GM11168 (cell line): ENCODE measurements around the gene HYKK.
"Not testable (repeated sequence)": the region's sequence is repeated elsewhere in the genome, so short reads cannot be mapped to it uniquely, and the experiment has no call there.

ENCODE experiments used
- in situ Hi-C: fragments of 300-500 bp; cut with MboI; formaldehyde crosslinking; loops from one replicate; pipeline ENCODE4 v1.12.0; 2022; ENCODE audit warnings: low sequenced_read_pairs; ENCODE audit not compliant: unreplicated experiment

Gene HYKK, protein sequence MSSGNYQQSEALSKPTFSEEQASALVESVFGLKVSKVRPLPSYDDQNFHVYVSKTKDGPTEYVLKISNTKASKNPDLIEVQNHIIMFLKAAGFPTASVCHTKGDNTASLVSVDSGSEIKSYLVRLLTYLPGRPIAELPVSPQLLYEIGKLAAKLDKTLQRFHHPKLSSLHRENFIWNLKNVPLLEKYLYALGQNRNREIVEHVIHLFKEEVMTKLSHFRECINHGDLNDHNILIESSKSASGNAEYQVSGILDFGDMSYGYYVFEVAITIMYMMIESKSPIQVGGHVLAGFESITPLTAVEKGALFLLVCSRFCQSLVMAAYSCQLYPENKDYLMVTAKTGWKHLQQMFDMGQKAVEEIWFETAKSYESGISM

DNA sequence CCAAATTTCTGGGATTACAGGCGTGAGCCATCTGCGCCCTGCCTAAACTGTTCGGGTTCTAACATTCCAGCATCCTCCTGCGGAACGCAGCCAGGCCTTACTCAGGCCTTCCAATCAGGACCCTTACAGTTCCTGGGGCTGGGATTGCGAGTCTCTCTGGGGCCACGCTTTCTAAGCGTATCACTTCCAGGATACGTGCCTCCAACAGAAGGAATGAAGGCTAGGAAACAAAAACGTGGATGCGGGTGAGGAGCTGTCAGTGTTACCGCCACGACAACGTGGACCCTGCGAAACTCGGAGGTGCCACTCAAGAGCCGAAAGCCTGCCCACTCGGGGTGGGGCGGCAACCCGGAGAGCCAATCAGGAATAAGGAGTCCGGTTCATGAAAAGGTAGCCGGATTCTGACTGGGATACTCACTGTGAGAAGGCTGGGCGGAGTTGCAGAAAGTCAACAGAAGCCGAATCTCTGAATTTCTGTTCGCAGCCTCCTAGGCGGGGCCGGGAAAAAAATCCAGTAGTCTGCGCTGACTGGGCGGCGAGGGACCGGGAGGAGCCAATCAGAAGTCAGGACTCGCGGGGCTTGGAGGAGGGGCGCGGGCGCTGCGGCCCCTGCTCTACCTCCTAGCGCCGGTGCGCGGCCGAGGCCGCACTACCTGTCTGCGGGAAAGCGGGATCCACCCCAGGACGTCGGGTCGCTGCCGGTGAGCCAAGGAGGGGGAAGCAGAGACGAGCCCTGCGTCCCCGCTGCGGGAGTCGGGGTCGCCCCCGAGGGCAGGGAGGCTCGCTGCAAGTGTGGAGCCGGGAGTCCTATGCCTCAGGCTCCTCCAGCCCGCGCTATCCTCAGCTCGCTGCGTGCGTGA lies at the start of gene HYKK:
HYKK (plus strand) TSS at position 607 of the 860 bp plus-strand sequence. CDS start 5,512 bp downstream, outside the sequence.
- in situ Hi-C loops: no loop called here

DNA sequence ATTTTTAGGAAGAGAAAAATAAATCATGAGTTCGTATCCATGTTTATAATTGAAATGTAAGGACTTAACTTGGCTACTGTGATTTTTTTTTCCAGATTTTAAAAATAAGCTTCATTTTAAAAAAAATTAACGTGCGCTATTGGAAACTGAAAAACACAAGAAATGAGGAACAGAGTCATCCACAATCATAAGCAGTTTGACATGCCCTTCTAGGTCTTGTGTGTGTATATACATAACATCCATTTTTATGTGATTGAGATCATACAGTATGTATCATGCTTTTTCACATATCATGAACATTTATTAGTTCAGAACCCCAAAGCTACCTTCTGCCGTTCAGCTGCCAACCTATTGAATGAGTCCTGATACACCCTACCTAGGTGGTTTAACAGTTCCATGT lies 46.6 kb upstream of the HYKK start:
- in situ Hi-C loops: no loop called here

DNA sequence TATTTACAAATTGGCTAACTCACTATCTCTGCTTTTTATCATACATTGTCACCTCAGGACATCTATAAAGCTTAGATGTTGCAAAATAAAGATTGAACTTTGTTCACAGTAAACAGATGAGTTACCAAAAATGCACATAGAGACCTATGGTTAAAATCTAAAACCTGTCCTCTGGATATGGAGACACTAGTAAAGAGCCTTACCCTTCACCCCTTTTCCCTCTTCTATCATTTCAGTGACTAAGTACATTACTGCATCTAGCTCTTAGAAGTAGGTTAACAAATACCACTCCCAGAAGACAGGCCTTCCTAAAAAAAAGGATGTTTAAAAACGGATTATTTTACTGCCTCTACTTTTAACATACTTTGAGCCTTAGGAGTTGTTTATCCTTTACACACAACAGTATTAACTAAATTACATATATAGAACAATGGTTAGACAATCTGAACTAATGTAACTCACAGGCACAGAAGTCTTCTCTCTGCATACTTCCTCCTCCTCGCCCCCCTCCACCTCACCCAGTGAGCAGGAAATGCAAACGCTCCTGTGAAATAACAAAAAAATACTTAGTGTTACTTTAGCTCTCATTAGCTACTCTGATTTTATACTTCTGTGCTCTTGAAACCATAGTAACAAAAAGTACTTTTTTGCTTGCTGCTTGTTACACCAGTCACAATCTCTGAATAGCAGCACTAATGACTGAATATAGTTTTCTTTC lies 46.0 kb upstream of the HYKK start:
- in situ Hi-C loops: no loop called here

DNA sequence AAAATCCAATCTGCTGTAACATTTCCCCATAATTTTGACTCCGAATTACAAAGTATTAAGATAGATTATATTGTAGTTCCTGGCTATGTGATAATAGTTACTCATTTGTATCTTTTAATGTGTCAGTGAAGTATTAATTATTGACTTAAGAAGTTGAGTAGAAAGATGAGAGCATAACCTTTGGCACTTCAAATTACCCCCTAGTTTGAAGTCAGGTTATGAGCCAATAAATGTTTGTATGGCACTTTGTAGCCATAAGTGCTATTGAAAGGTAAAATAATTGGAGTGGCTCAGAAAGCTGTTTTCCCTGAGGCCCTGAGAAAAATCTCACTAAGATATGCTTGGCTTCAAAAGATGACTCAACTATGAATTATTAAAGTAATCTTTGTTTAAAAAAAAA lies 38.3 kb upstream of the HYKK start:
- in situ Hi-C loops: no loop called here

DNA sequence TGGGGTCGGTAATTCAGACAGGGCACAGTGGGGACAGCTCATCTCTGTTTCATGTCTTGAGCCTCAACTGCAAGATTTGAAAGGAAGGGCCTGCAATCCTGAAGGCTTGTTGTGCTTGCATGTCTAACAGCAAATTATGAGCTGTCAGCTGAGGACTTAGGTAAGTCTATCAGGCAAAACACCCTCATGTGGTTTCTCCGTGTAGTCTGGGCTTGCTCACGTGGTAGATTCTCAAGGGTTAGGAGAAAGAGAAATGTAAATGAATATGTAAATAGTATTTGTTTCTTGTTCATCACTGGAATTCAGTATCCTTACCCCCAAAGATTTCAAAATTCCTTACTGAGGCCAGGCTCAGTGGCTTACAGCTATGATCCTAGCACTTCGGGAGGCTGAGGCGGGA lies 30.1 kb upstream of the HYKK start:
- in situ Hi-C loops: no loop called here

DNA sequence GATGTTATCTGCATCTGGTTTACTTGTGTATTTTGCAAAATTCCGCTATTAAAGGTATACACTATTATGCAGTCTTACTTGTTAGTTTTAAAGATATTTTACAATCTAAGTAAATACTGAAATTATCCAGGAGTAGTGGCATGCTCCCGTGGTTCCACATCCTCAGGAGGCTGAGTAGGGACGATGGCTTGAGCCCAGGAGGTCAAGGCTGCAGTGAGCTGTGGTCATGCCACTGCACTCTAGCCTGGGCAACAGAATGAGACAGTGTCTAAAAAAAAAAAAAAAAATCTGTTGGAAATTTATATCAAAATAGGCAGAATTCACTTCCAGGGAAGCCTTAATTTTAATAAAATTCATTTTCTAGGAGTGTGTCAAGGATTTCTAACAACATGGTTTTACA lies 27.7 kb upstream of the HYKK start:
- in situ Hi-C loops: no loop called here

DNA sequence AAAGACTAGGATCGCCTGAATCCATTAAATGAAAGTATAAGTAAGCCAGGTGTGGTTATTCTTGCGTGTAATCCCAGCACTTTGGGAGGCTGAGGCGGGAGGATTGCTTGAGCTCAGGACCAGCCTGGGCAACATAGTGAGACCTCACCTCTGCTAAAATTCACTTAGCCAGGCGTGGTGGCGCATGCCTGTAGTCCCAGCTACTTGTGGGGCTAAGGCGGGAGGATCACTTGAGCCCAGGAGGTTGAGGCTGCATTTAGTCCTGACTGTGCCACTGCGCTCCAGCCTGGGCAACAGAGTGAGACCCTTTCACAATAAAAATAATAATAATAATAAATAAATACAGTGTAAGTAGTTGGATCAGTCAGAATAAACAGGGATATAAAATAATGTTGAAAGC lies 25.5 kb upstream of the HYKK start:
- in situ Hi-C loops: no loop called here

DNA sequence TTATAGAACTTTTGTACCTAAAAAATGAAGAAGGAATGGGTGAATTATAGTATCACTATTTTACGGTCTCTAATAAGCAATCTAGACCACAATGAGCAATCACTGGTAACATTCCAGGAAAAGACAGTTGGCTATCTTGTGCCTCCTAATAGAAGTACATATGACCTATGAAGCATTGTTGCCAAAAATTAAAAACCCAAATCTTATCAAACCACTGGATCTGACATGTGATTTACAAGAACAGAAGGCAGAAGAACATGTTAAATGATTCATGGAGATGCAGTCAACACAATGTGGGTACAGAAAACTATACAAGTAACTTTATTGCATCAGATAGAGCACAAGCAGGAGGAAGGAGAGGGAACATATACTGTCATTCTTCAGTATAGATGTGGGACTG lies 14.5 kb upstream of the HYKK start:
- in situ Hi-C loops: no loop called here

DNA sequence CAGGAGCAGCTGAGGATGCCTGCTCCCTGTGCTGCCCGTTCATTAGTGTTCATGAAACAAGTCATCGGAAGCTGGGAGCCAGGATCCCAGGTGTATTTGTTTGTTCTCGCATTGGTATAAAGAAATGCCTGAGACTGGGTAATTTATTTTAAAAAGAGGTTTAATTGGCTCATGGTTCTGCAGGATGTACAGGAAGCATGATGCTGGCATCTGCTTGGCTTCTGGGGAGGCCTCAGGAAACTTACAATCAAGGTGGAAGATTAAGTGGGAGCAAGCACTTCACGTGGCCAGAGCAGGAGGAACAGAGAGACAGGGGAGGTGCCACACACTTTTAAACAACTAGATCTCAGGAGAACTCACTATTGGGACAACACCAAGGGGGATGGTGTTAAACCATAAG lies 5.5 kb upstream of the HYKK start:
- in situ Hi-C loops: no loop called here

DNA sequence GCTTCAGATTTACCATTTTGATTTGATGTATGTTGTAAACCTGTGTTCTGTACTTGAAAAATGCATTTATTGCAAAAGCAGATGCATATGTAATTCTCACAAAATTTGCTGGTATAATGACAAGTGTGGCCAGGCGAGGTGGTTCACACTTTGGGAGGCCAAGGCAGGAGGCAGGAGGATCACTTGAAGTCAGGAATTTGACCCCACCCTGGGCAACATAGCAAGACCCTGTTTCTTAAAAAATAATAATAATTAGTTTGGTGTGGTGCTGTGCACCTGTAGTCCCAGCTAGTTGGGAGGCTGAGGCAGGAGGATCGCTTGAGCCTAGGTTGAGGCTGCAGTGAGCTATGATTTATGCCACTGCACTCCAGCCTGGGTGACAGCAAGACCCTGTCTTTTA lies 4.7 kb upstream of the HYKK start:
- in situ Hi-C loops: no loop called here

DNA sequence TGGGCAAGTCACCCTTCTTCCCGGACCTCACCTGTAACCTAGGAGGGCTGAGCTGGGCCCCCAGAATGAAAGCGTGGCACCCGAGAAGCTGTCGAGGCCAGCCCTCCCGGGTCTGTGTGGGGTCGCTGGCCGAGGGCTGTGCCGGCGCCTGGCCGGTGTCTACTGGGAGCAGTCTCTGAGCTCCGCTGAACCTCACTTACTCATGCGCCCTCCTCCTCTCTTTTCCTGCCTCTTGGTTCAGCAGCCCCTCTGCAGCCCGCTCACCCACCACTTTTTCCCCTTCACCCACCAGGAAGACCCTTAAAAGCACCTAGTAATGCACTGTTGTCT lies 419 bp downstream of the HYKK start:
- in situ Hi-C loops: no loop called here

DNA sequence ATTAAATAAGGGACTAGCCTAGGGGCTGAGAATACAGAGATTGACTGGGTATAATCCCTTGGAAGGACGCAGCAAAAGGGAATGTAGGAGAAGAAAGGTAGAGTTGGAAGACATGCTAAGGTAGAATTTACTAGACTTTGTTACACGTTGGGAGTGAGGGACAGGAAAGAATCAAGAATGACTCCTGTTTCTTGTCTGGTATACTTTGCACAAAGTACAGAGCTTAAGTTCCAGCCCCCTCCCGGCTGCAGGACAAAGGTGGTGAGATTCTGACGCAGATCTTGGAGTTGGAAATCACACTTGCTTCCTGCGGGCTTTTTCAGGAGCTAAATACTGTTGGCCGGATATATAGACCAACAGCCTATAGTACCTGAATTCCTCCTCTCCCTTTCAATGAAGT lies 895 bp downstream of the HYKK start:
- in situ Hi-C loops: no loop called here

DNA sequence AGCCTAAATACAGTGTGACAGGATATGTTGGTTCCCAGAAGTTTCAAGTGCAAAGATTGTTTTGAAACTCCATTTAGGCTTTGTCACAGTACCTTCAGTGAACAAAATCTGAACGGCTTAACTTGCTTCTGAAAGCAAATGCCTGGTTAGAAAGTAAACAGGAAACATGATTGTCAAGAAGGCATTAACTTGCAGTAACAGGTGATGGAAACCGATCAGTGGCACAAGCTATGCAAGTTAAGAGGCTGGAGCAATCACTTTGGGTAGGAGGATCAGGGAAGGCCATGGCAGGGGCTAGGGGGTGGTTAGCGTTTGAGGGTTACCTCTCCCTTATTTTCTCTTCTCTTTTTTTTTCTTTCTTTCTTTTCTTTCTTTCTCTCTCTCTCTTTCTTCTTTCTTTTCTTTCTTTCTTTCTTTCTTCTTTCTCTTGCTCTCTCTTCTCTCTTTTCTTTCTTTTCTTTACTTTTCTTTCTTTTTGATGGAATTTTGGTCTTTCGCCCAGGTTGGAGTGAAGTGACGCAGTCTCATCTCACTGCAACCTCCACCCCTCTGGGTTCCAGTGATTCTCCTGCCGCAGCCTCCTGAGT lies 2.4 kb downstream of the HYKK start:
- in situ Hi-C loops: no loop called here

DNA sequence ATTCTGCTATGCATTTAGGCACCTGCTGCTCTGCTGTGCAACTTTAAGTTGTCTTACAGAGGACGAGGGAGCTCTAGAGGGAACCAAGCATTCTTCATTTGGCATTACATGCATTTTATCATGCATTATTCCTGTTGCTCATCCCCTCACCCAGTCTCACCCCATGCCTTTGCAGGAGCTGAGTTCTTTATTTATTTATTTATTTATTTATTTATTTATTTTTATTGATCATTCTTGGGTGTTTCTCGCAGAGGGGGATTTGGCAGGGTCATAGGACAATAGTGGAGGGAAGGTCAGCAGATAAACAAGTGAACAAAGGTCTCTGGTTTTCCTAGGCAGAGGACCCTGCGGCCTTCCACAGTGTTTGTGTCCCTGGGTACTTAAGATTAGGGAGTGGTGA lies 12.7 kb downstream of the HYKK start:
- in situ Hi-C loops: not testable (repeated sequence)

DNA sequence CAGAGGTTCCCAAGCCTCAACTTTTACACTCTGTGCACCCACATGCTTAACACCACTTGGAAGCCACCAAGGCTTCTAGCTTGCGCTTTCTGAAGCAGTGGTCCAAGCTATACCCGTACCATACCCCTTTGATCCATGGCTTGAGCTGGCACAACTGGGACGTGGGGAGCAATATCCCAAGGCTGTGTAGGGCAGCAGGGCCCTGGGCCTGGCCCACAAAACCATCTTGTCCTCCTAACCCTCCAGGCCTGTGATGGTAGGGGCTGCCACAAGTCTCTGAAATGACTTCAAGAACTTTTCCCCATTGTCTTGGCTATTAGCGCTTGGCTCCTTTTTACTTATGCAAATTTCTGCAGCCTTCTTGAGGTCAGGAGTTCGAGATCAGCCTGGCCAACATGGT lies 16.9 kb downstream of the HYKK start:
- in situ Hi-C loops: no loop called here

DNA sequence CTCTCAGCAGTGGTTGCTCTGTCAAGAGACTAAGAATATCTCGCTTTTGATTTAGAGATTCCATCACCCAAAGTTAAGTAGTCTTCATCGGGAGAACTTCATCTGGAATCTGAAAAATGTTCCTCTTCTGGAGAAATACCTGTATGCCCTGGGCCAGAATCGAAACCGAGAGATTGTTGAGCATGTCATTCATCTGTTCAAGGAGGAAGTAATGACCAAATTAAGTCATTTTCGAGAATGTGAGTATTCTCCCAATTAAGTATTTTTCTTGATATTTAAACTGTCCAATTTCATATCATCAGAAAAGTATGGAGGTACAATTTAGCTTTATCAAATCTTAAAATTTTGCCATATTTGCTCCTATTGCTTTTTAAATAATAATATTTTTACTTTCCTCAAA lies 19.9 kb downstream of the HYKK start:
- in situ Hi-C loops: no loop called here

DNA sequence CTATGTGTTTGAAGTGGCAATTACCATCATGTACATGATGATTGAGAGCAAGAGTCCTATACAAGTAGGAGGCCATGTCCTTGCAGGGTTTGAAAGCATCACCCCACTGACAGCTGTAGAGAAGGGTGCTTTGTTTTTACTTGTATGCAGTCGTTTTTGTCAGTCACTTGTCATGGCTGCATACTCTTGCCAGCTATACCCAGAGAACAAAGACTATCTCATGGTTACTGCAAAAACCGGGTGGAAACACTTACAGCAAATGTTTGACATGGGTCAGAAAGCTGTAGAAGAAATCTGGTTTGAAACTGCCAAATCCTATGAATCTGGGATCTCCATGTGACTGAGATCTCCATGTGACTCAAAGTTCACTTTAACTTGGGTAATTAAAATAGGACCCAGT lies 26.0 kb downstream of the HYKK start:
- in situ Hi-C loops: no loop called here

DNA sequence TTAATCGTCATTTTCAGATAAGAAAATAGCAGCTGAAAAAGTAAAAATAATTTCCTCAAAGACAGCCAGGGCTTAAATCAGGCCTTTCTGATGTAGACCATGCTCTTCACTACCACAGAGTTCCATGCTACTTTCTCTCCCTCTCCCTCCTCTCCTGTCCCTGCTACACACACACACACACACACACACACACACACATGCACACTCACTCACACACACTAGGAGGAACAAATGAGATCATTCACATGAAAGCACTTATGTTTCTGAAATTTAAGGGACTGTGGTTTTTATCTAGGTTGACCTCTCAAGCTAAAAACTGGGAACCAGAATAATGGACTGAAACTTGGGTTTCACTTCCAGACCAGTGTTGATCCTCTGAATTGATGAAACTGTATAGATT lies 28.8 kb downstream of the HYKK start:
- in situ Hi-C loops: no loop called here

DNA sequence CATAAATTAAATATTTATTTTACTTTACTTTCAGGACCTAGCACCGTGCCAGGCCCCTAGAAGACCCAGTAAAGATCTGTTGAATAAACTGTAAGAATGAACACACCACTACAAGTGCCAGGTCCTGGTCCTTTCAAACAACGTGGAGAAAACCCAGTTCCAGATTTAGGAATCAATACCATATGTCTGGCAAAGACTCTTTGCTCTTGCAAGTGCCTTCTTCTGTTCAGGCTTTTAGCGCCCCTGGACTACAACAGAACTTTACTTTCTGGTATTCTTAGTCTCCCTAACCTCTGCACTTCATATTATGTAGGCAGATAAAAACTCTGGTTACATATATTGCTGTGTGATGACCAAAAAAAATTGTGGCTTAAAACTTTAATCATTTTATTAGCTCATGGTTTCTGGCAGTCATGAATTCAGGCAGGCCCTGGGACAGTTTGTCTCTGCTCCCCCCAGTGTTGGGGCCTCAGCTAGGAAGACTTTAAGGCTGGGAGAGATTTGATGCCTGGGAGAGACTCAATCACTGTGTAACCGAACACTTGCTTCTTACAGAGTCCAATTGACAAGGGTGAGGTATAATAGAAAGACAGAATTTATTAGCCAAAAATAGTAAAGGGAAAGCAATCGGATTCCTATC lies 30.0 kb downstream of the HYKK start:
- in situ Hi-C loops: no loop called here

DNA sequence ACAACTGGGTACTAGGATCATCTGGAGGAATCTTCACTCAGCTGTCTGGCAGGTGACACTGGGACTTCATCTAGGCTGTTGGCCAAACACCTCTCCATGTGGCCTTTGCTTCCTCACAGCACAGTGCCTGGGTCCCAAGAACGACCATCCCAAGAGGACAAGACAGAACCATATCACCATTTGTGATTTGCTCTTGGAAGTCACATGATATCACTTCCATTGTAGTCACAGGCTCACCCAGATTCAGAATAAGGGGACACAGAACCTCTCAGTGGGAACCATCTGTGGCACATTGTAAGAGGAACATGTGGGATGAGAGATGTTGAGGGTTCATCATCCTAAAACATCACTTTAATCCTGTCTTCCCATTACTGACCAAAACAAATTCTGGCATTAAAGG lies 31.0 kb downstream of the HYKK start:
- in situ Hi-C loops: no loop called here
